ENCODE results near the gene LHFPL6.

DNA sequence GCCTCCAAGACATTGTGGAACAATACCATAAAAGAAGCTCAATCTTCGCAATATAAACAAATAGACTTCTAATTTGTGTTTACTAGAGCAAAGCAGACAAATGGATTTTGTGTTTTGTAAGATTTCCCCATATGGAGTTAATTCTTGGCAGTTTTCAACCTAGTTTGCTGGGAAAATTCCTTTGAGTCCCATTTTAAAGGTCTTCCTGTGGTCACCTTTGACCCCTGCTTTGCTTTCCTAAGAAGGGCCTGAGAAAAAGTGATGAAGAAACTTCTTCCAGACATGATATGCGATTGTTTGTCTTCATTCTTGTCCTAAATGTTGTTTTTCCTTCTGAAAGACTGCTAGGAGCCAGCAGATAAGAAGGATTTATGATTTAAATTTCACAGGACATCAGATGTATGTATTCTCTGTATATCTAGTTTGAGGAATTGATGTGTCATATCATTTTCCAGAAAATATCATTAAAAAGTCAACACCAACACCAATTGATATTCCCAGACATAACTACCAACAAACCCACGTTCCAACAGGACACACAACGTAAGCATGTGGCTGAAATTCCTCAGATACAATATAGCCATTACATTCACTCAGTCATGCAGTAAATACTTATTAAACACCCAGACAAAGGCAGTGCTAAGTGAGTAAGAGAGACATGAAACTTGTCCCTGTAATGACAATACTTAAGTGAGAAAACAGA is 276.4 kb downstream of the LHFPL6 start:
- no peak for TF ChIP-seq POLR2AphosphoS5 (IDR thresholded peaks at IDR 0.05; ENCODE audit: insufficient read depth in 1 of 2, low read depth in 1 of 2)
- TF ChIP-seq, protein P1, sequence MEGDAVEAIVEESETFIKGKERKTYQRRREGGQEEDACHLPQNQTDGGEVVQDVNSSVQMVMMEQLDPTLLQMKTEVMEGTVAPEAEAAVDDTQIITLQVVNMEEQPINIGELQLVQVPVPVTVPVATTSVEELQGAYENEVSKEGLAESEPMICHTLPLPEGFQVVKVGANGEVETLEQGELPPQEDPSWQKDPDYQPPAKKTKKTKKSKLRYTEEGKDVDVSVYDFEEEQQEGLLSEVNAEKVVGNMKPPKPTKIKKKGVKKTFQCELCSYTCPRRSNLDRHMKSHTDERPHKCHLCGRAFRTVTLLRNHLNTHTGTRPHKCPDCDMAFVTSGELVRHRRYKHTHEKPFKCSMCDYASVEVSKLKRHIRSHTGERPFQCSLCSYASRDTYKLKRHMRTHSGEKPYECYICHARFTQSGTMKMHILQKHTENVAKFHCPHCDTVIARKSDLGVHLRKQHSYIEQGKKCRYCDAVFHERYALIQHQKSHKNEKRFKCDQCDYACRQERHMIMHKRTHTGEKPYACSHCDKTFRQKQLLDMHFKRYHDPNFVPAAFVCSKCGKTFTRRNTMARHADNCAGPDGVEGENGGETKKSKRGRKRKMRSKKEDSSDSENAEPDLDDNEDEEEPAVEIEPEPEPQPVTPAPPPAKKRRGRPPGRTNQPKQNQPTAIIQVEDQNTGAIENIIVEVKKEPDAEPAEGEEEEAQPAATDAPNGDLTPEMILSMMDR (IDR thresholded peaks at IDR 0.05): no peak
- no peak for TF ChIP-seq POLR2A (IDR thresholded peaks at IDR 0.05)

All from vagina (tissue), 2 donors.